ENCODE results near the gene TFPI2. TPM values are rescaled to one million over a fixed set of nuclear protein-coding genes. Genes with fewer than 3 reads are reported as not detected.
"Not testable (repeated sequence)": the region's sequence is repeated elsewhere in the genome, so short reads cannot be mapped to it uniquely, and the experiment has no call there.

Gene TFPI2
- total and polyA plus RNA-seq, 2 of the 4 experiments (the other 2 are of a cell fraction): 48.9 to 99.0 TPM

- H2BK20ac ChIP-seq (ENCODE audit: low read depth, low read length); POLR2A ChIA-PET (ENCODE audit: unreplicated experiment); H3K79me1 ChIP-seq (ENCODE audit: low read depth in 1 of 2, low read length in 2 of 2); BruUV-seq (replicated peaks); H2BK5ac ChIP-seq (ENCODE audit: low read depth, low read length, poor library complexity, severe bottlenecking); H3K27me3 ChIP-seq (ENCODE audit: control insufficient read depth, insufficient read depth, low read length); H3K23ac ChIP-seq (ENCODE audit: low read depth, low read length); H2AFZ ChIP-seq (replicated peaks; ENCODE audit: low read length, poor library complexity); H2BK120ac ChIP-seq (ENCODE audit: low read depth, low read length); DNase-seq; CTCF ChIA-PET; H4K8ac ChIP-seq (ENCODE audit: low read depth in 2 of 2, low read length in 2 of 2); H3K9me1 ChIP-seq (ENCODE audit: insufficient read depth, low read length); H3K4ac ChIP-seq (ENCODE audit: low read depth, low read length); H3K4me2 ChIP-seq (ENCODE audit: low read depth, low read length); H3K56ac ChIP-seq (ENCODE audit: extremely low read depth, insufficient read depth, low read length); H4K5ac ChIP-seq (ENCODE audit: low read depth, low read length); intact Hi-C loops (cut with micrococcal nuclease); H2AK5ac ChIP-seq (ENCODE audit: low read depth, low read length); H3K36me3 ChIP-seq (ENCODE audit: control insufficient read depth, insufficient read depth, low read length); dilution Hi-C loops (cut with HindIII; ENCODE audit: low sequenced_read_pairs, unreplicated experiment); ATAC-seq (ENCODE audit: low read depth); H3K14ac ChIP-seq (replicated peaks; ENCODE audit: low read depth, low read length); H3K4me3 ChIP-seq (ENCODE audit: insufficient read depth, low read depth, low read length); H4K20me1 ChIP-seq (ENCODE audit: insufficient read depth, low read length); H3K27ac ChIP-seq (ENCODE audit: insufficient read depth, low read length); H3K18ac ChIP-seq (ENCODE audit: low read depth, low read length); H3K9ac ChIP-seq (ENCODE audit: low read depth, low read length); H4K91ac ChIP-seq (ENCODE audit: insufficient read depth, low read depth, low read length); H2BK15ac ChIP-seq (ENCODE audit: low read depth, low read length); H3K9me3 ChIP-seq (ENCODE audit: control insufficient read depth, insufficient read depth, low read length); H2AK9ac ChIP-seq (replicated peaks; ENCODE audit: low read depth, low read length, poor library complexity); H3K4me1 ChIP-seq (ENCODE audit: control insufficient read depth, insufficient read depth, low read length): not testable (repeated sequence)
- in situ Hi-C loops (cut with MboI; ENCODE audit: low sequenced_read_pairs): loop anchor here (25.0 kb wide), 1 partner anchor 521 kb away; no protein-coding TSS in a partner anchor
- WGBS, 2 experiments (ENCODE audit: extremely low coverage in 2 of 2, insufficient read length in 1 of 2): 100% methylated on average over 1 of the region's 4 CpGs; no CpG with 5 or more reads in 1 of the 2 experiments
Measured at GRCh38 chr7:93916315-93916714, 25.8 kb upstream of the TFPI2 start.

GRCh38 chr7:93915888-93916287 is 25.3 kb upstream of the TFPI2 start:
- H3K4me1 ChIP-seq (ENCODE audit: control insufficient read depth, insufficient read depth, low read length); H4K8ac ChIP-seq (ENCODE audit: low read depth in 2 of 2, low read length in 2 of 2); H3K27me3 ChIP-seq (ENCODE audit: control insufficient read depth, insufficient read depth, low read length); H3K27ac ChIP-seq (ENCODE audit: insufficient read depth, low read length); H4K5ac ChIP-seq (ENCODE audit: low read depth, low read length); H4K20me1 ChIP-seq (ENCODE audit: insufficient read depth, low read length); H3K14ac ChIP-seq (replicated peaks; ENCODE audit: low read depth, low read length); H3K4me2 ChIP-seq (ENCODE audit: low read depth, low read length); intact Hi-C loops (cut with micrococcal nuclease); H3K9me1 ChIP-seq (ENCODE audit: insufficient read depth, low read length); H2AK5ac ChIP-seq (ENCODE audit: low read depth, low read length); H3K79me1 ChIP-seq (ENCODE audit: low read depth in 1 of 2, low read length in 2 of 2); H3K56ac ChIP-seq (ENCODE audit: extremely low read depth, insufficient read depth, low read length); H3K36me3 ChIP-seq (ENCODE audit: control insufficient read depth, insufficient read depth, low read length); H2BK15ac ChIP-seq (ENCODE audit: low read depth, low read length); H3K9ac ChIP-seq (ENCODE audit: low read depth, low read length); H2BK5ac ChIP-seq (ENCODE audit: low read depth, low read length, poor library complexity, severe bottlenecking); BruUV-seq (replicated peaks); CTCF ChIA-PET; DNase-seq; POLR2A ChIA-PET (ENCODE audit: unreplicated experiment); H3K4ac ChIP-seq (ENCODE audit: low read depth, low read length); H4K91ac ChIP-seq (ENCODE audit: insufficient read depth, low read depth, low read length); H2BK20ac ChIP-seq (ENCODE audit: low read depth, low read length); H3K4me3 ChIP-seq (ENCODE audit: insufficient read depth, low read depth, low read length); dilution Hi-C loops (cut with HindIII; ENCODE audit: low sequenced_read_pairs, unreplicated experiment); H3K23ac ChIP-seq (ENCODE audit: low read depth, low read length); H3K18ac ChIP-seq (ENCODE audit: low read depth, low read length); H2AK9ac ChIP-seq (replicated peaks; ENCODE audit: low read depth, low read length, poor library complexity); H2AFZ ChIP-seq (replicated peaks; ENCODE audit: low read length, poor library complexity); H2BK120ac ChIP-seq (ENCODE audit: low read depth, low read length); H3K9me3 ChIP-seq (ENCODE audit: control insufficient read depth, insufficient read depth, low read length); ATAC-seq (ENCODE audit: low read depth): not testable (repeated sequence)
- in situ Hi-C loops (cut with MboI; ENCODE audit: low sequenced_read_pairs): loop anchor here (25.0 kb wide), 1 partner anchor 521 kb away; no protein-coding TSS in a partner anchor
